RWPE2 (cell line): ENCODE measurements around the gene ZBED4.
A peak's percentile ranks its signal among the peaks of the same experiment; 100 is the strongest.

Source experiments
- ATAC-seq: fragments of 200-7000 bp; cut with Tn5 transposase; 3 replicates; pipeline ENCODE4 v1.9.1; 2021; ENCODE audit warnings: low read depth
- DNase-seq: peaks from one replicate; pipeline ENCODE4 v3.0.0-alpha.2; 2020; ENCODE audit warnings: low spot score
- H3K27ac ChIP-seq: fragments of 450-650 bp; 2 replicates; pipeline ENCODE4 v1.5.1; 2017; ENCODE audit warnings: mild to moderate bottlenecking; ENCODE audit not compliant: poor library complexity, severe bottlenecking
- H3K27me3 ChIP-seq: fragments of 250-450 bp; sonication (Bioruptor Pico); 2 replicates; pipeline ENCODE4 v1.5.1; 2021; ENCODE audit warnings: mild to moderate bottlenecking, moderate library complexity; ENCODE audit not compliant: insufficient read depth, poor library complexity, severe bottlenecking
- H3K36me3 ChIP-seq: fragments of 250-450 bp; sonication (Bioruptor Pico); 2 replicates; pipeline ENCODE4 v1.5.1; 2020; ENCODE audit warnings: low read depth, mild to moderate bottlenecking, moderate library complexity
- H3K4me1 ChIP-seq: fragments of 250-450 bp; sonication (Bioruptor Pico); 2 replicates; pipeline ENCODE4 v1.5.1; 2021; ENCODE audit warnings: mild to moderate bottlenecking, moderate library complexity; ENCODE audit not compliant: insufficient read depth, poor library complexity, severe bottlenecking
- H3K4me3 ChIP-seq: fragments of 250-450 bp; sonication (Bioruptor Pico); 2 replicates; pipeline ENCODE4 v1.5.1; 2021; ENCODE audit warnings: mild to moderate bottlenecking, moderate library complexity; ENCODE audit not compliant: severe bottlenecking
- H3K9me3 ChIP-seq: fragments of 250-450 bp; sonication (Bioruptor Pico); 2 replicates; pipeline ENCODE4 v1.5.1; 2021; ENCODE audit warnings: mild to moderate bottlenecking, moderate library complexity; ENCODE audit not compliant: severe bottlenecking
- CTCF ChIP-seq: fragments of 450-650 bp; IDR thresholded peaks from one replicate; pipeline ENCODE4 v1.5.1; 2017; ENCODE audit warnings: mild to moderate bottlenecking, moderate library complexity; ENCODE audit not compliant: poor library complexity, severe bottlenecking

The ZBED4 gene

GRCh38 chr22:49810363-49811019 is 43.2 kb upstream of the ZBED4 start:
- Histone ChIP-seq H3K4me3 (no peak overlapping the region), H3K4me1 (no peaks in the 10 kb centered on the region), H3K27ac (no peak overlapping the region), H3K27me3 (no peaks in the 10 kb centered on the region), H3K9me3 (no peaks in the 10 kb centered on the region), H3K36me3 (peaks cover 27% of the 10 kb centered on the region)
- no peak for TF ChIP-seq CTCF
- DNase-seq: no peak
- no peak for ATAC-seq

GRCh38 chr22:49811020-49811791 is 42.4 kb upstream of the ZBED4 start:
- TF ChIP-seq CTCF: no peak
- Histone ChIP-seq H3K27me3 (no peaks in the 10 kb centered on the region), H3K27ac (no peak overlapping the region), H3K9me3 (no peaks in the 10 kb centered on the region), H3K36me3 (peaks cover 27% of the 10 kb centered on the region), H3K4me1 (no peaks in the 10 kb centered on the region), H3K4me3 (no peak overlapping the region)
- ATAC-seq (no peak), DNase-seq (no peak)

GRCh38 chr22:49812838-49813237 is 40.8 kb upstream of the ZBED4 start:
- DNase-seq (no peak), ATAC-seq (0 out of 3 replicates have a peak, but pooled peaks have one; percentile 17)
- no peaks in the 10 kb centered on the region for H3K27me3 ChIP-seq
- peaks cover 38% of the 10 kb centered on the region for H3K36me3 ChIP-seq
- H3K27ac ChIP-seq: no peak overlapping the region
- H3K4me1 ChIP-seq: no peaks in the 10 kb centered on the region
- TF ChIP-seq CTCF: no peak
- no peak overlapping the region for H3K4me3 ChIP-seq
- H3K9me3 ChIP-seq: no peaks in the 10 kb centered on the region

- Histone ChIP-seq H3K36me3 (peaks cover 50% of the 10 kb centered on the region), H3K9me3 (no peaks in the 10 kb centered on the region), H3K27ac (no peak overlapping the region), H3K4me3 (no peak overlapping the region), H3K4me1 (no peaks in the 10 kb centered on the region), H3K27me3 (no peaks in the 10 kb centered on the region)
- ATAC-seq (no peak), DNase-seq (no peak)
- TF ChIP-seq CTCF: no peak
These were observed 39.4 kb upstream of the ZBED4 start for GRCh38 chr22:49814164-49814686.

- TF ChIP-seq CTCF: no peak
- no peaks in the 10 kb centered on the region for H3K9me3 ChIP-seq
- no peak overlapping the region for H3K27ac ChIP-seq
- H3K36me3 ChIP-seq: peaks cover 53% of the 10 kb centered on the region
- DNase-seq: no peak
- H3K4me3 ChIP-seq: no peak overlapping the region
- H3K27me3 ChIP-seq: no peaks in the 10 kb centered on the region
- ATAC-seq: no peak
- H3K4me1 ChIP-seq: no peaks in the 10 kb centered on the region
These were observed 38.8 kb upstream of the ZBED4 start for GRCh38 chr22:49814856-49815255.
